HG03575 (cell line): ENCODE results near the gene TRAPPC12.
"Not testable (repeated sequence)": the region's sequence is repeated elsewhere in the genome, so short reads cannot be mapped to it uniquely, and the experiment has no call there.

Experiments used
- ATAC-seq: cut with Tn5 transposase; IDR thresholded peaks from one replicate; pipeline ENCODE4 v1.9.1; 2021; ENCODE audit not compliant: unreplicated experiment, insufficient number of reproducible peaks, low FRiP score; ENCODE audit errors: extremely low read depth

TRAPPC12 gene

DNA sequence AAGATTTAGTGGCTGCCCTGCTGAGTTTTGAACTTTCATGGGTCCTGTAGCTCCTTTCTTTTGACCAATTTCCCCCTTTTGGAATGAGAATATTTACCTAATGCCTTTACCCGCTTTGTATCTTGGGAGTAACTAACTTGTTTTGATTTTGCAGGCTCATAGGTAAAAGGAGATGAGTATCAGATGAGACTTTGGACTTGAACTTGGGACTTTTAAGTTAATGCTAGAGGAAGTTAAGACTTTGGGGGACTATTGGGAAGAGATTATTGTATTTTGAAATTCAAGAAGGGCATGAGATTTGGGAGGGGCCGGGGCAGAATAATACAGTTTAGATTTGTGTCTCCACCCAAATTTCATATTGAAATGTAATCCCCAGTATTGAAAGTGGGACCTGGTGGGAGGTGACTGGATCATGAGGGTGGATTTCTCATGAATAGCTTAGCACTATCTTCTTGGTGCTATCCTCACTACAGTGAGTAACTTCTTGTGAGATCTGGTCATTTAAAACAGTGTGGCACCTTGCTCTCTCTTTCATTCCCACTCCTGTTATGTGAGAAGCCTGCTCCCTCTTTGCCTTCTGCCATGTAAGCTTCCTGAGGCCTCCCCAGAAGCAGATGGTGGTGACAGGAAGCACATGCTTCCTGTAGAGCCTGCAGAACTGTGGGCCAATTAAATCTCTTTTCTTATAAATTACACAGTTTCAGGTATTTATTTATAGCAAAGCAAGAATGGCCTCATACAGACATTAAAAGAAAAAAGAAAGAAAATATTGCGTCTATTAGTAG, 133.7 kb downstream of the TRAPPC12 start:
- ATAC-seq = no peak

DNA sequence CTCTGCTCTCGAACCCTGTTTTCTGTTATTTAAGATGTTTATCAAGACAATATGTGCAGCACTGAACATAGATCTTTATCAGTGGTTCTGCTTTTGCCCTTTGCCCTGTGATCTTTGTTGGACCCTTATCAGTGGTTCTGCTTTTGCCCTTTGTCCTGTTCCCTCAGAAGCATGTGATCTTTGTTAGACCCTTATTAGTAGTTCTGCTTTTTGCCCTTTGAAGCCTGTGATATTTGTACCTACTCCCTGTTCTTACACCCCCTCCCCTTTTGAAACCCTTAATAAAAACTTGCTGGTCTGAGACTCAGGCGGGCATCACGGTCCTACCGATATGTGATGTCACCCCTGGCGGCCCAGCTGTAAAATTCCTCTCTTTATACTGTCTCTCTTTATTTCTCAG, 135.9 kb downstream of the TRAPPC12 start:
- ATAC-seq = not testable (repeated sequence)

DNA sequence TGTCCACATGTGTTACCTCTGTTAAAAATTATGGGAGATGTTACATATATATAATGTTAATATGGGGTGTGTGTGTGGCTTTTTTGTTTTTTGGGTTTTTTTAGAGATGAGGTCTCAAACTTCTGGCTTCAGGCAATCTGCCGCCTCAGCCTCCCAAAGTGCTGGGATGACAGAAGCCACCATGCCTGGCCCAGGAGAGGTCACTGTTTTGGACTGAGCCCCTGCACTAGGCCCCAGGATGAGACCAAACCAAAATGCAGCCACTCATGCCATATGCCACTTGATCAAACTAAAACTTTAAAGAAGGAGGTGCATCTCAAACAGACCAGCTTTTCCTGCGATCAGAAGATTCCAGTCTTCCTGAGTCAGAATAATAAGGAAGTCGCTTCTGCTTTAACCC, 137.3 kb downstream of the TRAPPC12 start:
- ATAC-seq = no peak

GRCh38 chr2:3517948-3518495, 138.5 kb downstream of the TRAPPC12 start:
- ATAC-seq = no peak

DNA sequence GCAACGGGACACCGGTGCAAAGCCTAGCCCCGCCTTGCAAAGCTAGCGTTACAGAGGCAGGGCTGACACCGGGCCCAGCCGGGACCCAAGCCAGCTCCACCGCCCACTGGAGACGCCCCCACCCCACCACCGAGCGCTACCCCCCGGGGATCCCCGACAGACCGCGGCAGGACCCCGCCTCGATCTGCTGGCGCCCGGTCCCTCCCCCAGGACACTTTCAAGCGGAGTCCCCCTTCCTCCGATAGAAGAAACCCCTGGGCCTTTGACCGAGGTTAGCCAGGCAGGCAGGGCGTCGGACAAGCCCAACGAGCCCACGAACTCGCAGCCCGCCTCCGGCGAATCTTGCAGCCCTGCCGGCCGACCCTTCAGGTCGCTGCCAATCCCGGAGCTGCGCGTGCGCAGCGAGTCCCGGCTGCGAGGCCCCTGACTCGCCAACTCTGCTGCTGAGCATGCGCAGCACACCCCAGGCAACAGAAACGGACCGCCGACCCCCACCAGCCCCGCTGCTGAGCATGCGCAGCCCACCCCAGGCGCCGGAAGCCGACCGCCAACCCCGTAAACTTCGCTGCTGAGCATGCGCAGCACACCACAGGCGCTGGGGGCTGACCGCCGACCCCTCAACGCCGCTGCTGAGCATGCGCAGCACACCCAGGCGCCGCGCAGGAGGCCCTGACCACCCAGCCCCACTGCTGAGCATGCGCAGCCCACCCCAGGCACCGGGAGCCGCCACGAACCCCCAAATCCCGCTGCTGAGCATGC, 139.2 kb downstream of the TRAPPC12 start:
- ATAC-seq = peak; percentile 48

GRCh38 chr2:3519255-3520205, 140.0 kb downstream of the TRAPPC12 start, which contains the start of gene ADI1:
Gene ADI1, minus strand, starts transcription at chr2:3519531. Its CDS starts 44 bp downstream, at chr2:3519487.
- peak; percentile 29 for ATAC-seq

DNA sequence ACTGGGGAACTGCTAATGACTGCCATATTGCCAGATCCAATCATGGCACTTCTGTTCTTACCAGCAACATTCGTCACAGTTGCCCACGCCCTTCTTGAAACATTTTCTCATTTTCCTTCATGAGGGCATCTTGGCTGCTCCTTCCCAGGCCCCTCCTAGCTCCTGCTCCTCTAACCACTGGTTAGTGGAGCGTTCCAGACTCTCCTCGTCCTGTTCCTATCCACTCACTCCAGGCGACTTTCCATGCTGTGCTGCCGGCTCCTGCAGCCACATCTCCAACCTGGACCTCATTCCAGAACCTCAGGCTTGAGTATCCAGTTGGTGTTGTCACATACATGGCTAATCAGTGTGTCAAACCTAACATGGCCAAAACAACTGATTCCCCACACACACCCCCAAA, 141.1 kb downstream of the TRAPPC12 start:
- no peak for ATAC-seq

GRCh38 chr2:3522961-3523421, 143.5 kb downstream of the TRAPPC12 start:
- no peak for ATAC-seq

DNA sequence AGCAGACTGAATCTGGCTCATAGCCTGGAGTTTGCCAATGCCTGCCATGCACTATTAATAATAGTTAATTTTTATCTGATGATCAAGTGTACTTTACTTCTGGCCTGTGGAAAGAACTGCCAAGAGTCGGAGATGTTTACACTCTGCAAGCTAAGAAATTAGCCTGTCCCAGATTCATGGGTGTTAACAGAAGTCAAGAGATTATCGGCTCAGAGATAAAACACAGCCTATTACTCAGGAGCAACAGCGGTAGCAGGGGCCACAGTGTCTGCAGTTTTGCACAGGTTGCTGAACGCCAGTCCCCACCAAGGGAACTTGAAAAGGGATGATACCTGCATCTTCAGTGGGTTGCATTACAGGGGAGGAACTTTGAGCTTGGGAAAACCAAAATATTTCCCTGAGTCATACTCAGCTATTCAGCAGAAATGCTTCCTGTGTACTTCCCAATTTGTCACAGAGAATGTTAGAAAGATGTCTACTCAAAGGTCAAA, 144.1 kb downstream of the TRAPPC12 start:
- ATAC-seq = no peak

DNA sequence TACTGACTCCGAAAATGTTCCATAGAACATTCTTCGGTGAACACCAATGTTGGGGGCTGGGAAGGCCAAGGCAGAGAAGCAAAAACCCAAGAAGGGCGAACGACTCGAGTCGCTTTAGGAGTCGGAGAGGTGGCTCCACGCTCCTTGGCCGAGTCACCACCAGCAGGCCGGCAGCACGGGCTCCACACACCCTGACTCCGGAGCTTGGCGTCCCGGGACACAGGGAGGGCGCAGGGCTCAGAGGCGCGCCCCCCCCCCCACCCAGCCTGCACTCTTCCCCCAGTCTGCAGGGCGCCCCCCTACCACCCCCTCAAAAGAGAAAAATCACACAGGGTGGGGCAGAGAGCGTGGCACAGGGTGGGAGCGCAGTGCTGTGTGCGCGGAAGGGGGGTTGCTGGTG, 147.4 kb downstream of the TRAPPC12 start:
- no peak for ATAC-seq

DNA sequence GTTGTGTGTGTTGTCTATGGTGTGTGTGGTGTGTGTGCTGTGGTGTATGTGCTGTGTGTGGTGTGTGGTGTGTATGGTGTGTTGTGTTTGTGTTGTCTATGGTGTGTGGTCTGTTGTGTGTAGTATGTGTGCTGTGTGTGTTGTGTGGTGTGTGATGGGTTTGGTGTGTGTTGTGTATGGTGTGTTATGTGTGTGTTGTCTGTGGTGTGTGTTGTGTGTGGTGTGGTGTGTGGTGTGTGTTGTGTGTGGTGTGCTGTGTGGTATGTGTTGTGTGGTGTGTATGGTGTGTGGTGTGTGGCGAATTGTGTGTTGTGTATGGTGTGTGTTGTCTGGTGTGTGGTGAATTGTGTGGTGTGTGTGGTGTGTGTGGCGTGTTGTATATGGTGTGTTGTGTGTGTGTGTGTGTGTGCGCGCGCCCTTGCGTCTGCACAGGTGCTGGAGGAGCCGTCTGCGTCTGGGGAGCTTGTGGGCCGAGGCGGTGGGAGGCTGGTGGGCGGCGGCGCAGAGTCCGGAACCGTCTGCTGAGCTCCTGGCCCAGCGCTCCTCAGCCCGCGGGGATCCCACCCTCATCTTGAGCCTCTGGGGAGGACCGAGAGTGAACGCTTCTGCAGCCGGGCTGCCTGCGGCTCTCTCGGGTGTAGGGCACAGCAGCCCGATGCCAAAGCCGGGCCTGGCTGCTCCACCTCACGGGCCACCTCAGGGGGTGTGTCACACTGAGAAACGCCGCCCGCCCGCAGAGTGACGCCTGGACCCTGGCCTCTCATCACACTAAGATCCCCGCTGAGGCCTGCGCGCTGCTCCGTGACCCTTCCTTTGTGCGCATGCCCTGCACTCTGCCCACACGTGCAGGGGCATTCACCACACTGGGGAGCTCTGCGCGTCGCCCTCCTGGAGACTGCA, 148.6 kb downstream of the TRAPPC12 start:
- ATAC-seq = no peak
